Esophagus squamous epithelium (tissue), 4 donors: ENCODE measurements around the gene PMFBP1.

Source experiments
- POLR2A ChIP-seq, 4 donors: fragments of 450-650 bp; IDR thresholded peaks; one replicate each; pipeline ENCODE4 v1.6.1; 2017; ENCODE audit warnings: antibody characterized with exemption in 4 of 4, mild to moderate bottlenecking in 4 of 4, moderate library complexity in 3 of 4
- TF ChIP-seq, protein P1 (sequence below), 6 experiments: fragments of 450-650 bp in 4 of 6; fragments of 200-600 bp in 2 of 6; sonication (generic) in 2 of 6; IDR thresholded peaks; one replicate each; pipeline ENCODE4 v1.5.1; 2016 to 2019; ENCODE audit warnings: antibody characterized with exemption in 6 of 6, mild to moderate bottlenecking in 4 of 6, moderate library complexity in 4 of 6

DNA sequence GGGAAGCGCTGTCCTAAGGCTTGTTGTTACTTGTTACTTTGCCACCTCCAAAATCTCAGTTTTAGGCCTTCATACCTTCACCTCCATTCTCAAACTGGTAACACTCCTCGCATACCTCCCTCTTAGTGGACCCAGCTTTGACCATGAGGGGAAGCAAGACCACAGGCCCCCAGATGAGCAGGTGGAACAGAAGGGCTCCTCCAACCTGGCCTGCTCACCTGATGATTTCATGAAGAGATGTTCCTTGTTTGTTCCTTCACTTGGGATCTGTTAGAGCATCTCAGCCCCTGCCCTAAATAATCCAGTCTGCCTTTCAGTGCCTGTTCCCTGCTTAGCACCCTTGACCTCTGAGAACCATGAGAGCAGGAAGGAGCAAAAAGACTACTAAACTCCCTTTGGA lies 49.6 kb downstream of the PMFBP1 start:
- no peak for TF ChIP-seq POLR2A (IDR thresholded peaks at IDR 0.05)
- TF ChIP-seq, protein P1, sequence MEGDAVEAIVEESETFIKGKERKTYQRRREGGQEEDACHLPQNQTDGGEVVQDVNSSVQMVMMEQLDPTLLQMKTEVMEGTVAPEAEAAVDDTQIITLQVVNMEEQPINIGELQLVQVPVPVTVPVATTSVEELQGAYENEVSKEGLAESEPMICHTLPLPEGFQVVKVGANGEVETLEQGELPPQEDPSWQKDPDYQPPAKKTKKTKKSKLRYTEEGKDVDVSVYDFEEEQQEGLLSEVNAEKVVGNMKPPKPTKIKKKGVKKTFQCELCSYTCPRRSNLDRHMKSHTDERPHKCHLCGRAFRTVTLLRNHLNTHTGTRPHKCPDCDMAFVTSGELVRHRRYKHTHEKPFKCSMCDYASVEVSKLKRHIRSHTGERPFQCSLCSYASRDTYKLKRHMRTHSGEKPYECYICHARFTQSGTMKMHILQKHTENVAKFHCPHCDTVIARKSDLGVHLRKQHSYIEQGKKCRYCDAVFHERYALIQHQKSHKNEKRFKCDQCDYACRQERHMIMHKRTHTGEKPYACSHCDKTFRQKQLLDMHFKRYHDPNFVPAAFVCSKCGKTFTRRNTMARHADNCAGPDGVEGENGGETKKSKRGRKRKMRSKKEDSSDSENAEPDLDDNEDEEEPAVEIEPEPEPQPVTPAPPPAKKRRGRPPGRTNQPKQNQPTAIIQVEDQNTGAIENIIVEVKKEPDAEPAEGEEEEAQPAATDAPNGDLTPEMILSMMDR (IDR thresholded peaks at IDR 0.05), result no peak
